HEK293 (cell line): ENCODE measurements around the gene NCK2.
"Not testable (repeated sequence)": the region's sequence is repeated elsewhere in the genome, so short reads cannot be mapped to it uniquely, and the experiment has no call there.

Experiments
- CTCF ChIA-PET: fragments of 350-600 bp; formaldehyde crosslinking; extraction: SDS; loops from one replicate; lab custom pipeline; 2021; ENCODE audit warnings: antibody characterized with exemption; lab: Yijun Ruan, JAX
- POLR2A ChIA-PET: fragments of 300-600 bp; formaldehyde crosslinking; extraction: SDS; loops from one replicate; lab custom pipeline; 2020; ENCODE audit warnings: antibody characterized with exemption, inconsistent platforms; lab: Yijun Ruan, JAX
- H3K27ac ChIP-seq: fragments of 200-500 bp; sonication (Bioruptor generic); 2 replicates; pipeline ENCODE4 v1.5.1; 2014; ENCODE audit warnings: low read depth, low read length, control low read depth, inconsistent platforms; ENCODE audit errors: extremely low read depth
- H3K36me3 ChIP-seq, 2 experiments: fragments of 200-500 bp in 1 of 2; sonication (Bioruptor generic) in 1 of 2; 1 replicate in 1 of 2; 2 replicates in 1 of 2; pipeline ENCODE4 v1.5.1; 2014 to 2017; ENCODE audit warnings: inconsistent platforms in 2 of 2, low read length in 2 of 2; ENCODE audit not compliant: control insufficient read depth in 2 of 2, insufficient read depth in 1 of 2
- H3K4me1 ChIP-seq: fragments of 200-500 bp; sonication (Bioruptor generic); 2 replicates; pipeline ENCODE4 v1.5.1; 2014; ENCODE audit warnings: mild to moderate bottlenecking, low read length, inconsistent platforms; ENCODE audit not compliant: control insufficient read depth, insufficient read depth
- H3K4me3 ChIP-seq: 2 replicates; pipeline ENCODE4 v1.5.1; 2011; ENCODE audit warnings: low read depth, mild to moderate bottlenecking, control low read depth, low read length, moderate library complexity
- H3K9me3 ChIP-seq: fragments of 200-500 bp; sonication (Bioruptor generic); 2 replicates; pipeline ENCODE4 v1.5.1; 2014; ENCODE audit warnings: low read depth, low read length, inconsistent platforms; ENCODE audit not compliant: control insufficient read depth, insufficient read depth
- HOXC10 ChIP-seq: sonication (generic); formaldehyde crosslinking; IDR thresholded peaks from 2 replicates; pipeline ENCODE4 v1.8.1; 2023; ENCODE audit warnings: mild to moderate bottlenecking, missing genetic modification reagents
- HOXD13 ChIP-seq: sonication (generic); formaldehyde crosslinking; IDR thresholded peaks from 2 replicates; pipeline ENCODE4 v1.8.0; 2022; ENCODE audit warnings: missing genetic modification reagents, borderline replicate concordance
- SALL2 ChIP-seq: fragments of 450-650 bp; formaldehyde crosslinking; IDR thresholded peaks from 2 replicates; pipeline ENCODE4 v1.5.0; 2017; ENCODE audit warnings: missing biosample characterization, mild to moderate bottlenecking, missing genetic modification characterization, borderline replicate concordance
- TCF7L2 ChIP-seq: IDR thresholded peaks from 2 replicates; pipeline ENCODE4 v1.6.1; 2011; ENCODE audit warnings: low read depth, mild to moderate bottlenecking, inconsistent platforms, low read length, moderate library complexity, borderline replicate concordance
- ZFP41 ChIP-seq: fragments of 450-650 bp; formaldehyde crosslinking; IDR thresholded peaks from 2 replicates; pipeline ENCODE4 v1.5.1; 2016; ENCODE audit warnings: missing biosample characterization, missing genetic modification characterization, borderline replicate concordance
- ZNF138 ChIP-seq: fragments of 450-650 bp; formaldehyde crosslinking; IDR thresholded peaks from 2 replicates; pipeline ENCODE4 v1.5.1; 2016; ENCODE audit warnings: missing biosample characterization, missing genetic modification characterization, borderline replicate concordance
- ZNF184 ChIP-seq: fragments of 450-650 bp; IDR thresholded peaks from 2 replicates; pipeline ENCODE4 v1.5.1; 2018; ENCODE audit warnings: missing biosample characterization, mild to moderate bottlenecking, missing genetic modification characterization
- ZNF19 ChIP-seq: fragments of 450-650 bp; formaldehyde crosslinking; IDR thresholded peaks from 2 replicates; pipeline ENCODE4; 2016; ENCODE audit warnings: missing biosample characterization, missing genetic modification characterization, low read depth
- ZNF2 ChIP-seq: fragments of 450-650 bp; formaldehyde crosslinking; IDR thresholded peaks from 2 replicates; pipeline ENCODE4 v1.5.1; 2016; ENCODE audit warnings: missing biosample characterization, missing genetic modification characterization
- ZNF292 ChIP-seq: fragments of 450-650 bp; formaldehyde crosslinking; IDR thresholded peaks from 2 replicates; pipeline ENCODE4 v1.5.1; 2016; ENCODE audit warnings: low read depth, missing biosample characterization, missing genetic modification characterization, borderline replicate concordance
- ZNF350 ChIP-seq: fragments of 450-650 bp; formaldehyde crosslinking; IDR thresholded peaks from 2 replicates; pipeline ENCODE4 v1.5.0; 2017; ENCODE audit warnings: missing biosample characterization, mild to moderate bottlenecking, missing genetic modification characterization
- ZNF394 ChIP-seq: fragments of 450-650 bp; formaldehyde crosslinking; IDR thresholded peaks from 2 replicates; pipeline ENCODE4 v1.5.1; 2016; ENCODE audit warnings: missing biosample characterization, missing genetic modification characterization, mild to moderate bottlenecking, moderate library complexity, borderline replicate concordance
- ZNF473 ChIP-seq: fragments of 450-650 bp; formaldehyde crosslinking; IDR thresholded peaks from 2 replicates; pipeline ENCODE4 v1.5.1; 2017; ENCODE audit warnings: missing biosample characterization, missing genetic modification characterization
- ZNF48 ChIP-seq: fragments of 450-650 bp; formaldehyde crosslinking; IDR thresholded peaks from 2 replicates; pipeline ENCODE4 v1.5.1; 2016; ENCODE audit warnings: missing biosample characterization, missing genetic modification characterization
- ZNF521 ChIP-seq: fragments of 450-650 bp; formaldehyde crosslinking; IDR thresholded peaks from 2 replicates; pipeline ENCODE4 v1.5.1; 2017; ENCODE audit warnings: missing biosample characterization, mild to moderate bottlenecking, missing genetic modification characterization
- ZNF530 ChIP-seq: fragments of 450-650 bp; formaldehyde crosslinking; IDR thresholded peaks from 2 replicates; pipeline ENCODE4 v1.5.1; 2016; ENCODE audit warnings: low read depth, missing biosample characterization, missing genetic modification characterization
- ZNF629 ChIP-seq: fragments of 450-650 bp; formaldehyde crosslinking; IDR thresholded peaks from 2 replicates; pipeline ENCODE4 v1.5.1; 2017; ENCODE audit warnings: missing biosample characterization, missing genetic modification characterization
- ZNF701 ChIP-seq: fragments of 450-650 bp; formaldehyde crosslinking; IDR thresholded peaks from 2 replicates; pipeline ENCODE4 v1.5.1; 2016; ENCODE audit warnings: missing biosample characterization, missing genetic modification characterization
- ZNF76 ChIP-seq: fragments of 450-650 bp; formaldehyde crosslinking; IDR thresholded peaks from 2 replicates; pipeline ENCODE4; 2016; ENCODE audit warnings: low read depth, missing biosample characterization, missing genetic modification characterization, borderline replicate concordance

The NCK2 gene

GRCh38 chr2:105768961-105769452 is 24.3 kb downstream of the NCK2 start:
- Histone ChIP-seq H3K27ac (no peak overlapping the region), H3K9me3 (no peaks in the 10 kb centered on the region), H3K36me3 (peaks cover 0 to 9% of the 10 kb centered on the region in 2 experiments; a peak in 1 of 3 replicates), H3K4me1 (no peaks in the 10 kb centered on the region), H3K4me3 (no peak overlapping the region)
- POLR2A ChIA-PET = interaction anchor here (0.7 kb wide), 1 partner anchor 533 kb away, joined by 5 read pairs; no protein-coding TSS in a partner anchor
- no peak for TF ChIP-seq ZNF629 (tag by site-specific recombination)
- TF ChIP-seq ZNF394 (tag by site-specific recombination) = no peak
- TF ChIP-seq TCF7L2 = no peak
- no peak for TF ChIP-seq ZFP41 (tag by site-specific recombination)
- no peak for TF ChIP-seq ZNF521 (tag by site-specific recombination)
- TF ChIP-seq ZNF292 (tag by site-specific recombination) = no peak
- CTCF ChIA-PET = interaction anchor here (1.0 kb wide), 1 partner anchor 9 kb away, joined by 4 read pairs; no protein-coding TSS in a partner anchor

DNA sequence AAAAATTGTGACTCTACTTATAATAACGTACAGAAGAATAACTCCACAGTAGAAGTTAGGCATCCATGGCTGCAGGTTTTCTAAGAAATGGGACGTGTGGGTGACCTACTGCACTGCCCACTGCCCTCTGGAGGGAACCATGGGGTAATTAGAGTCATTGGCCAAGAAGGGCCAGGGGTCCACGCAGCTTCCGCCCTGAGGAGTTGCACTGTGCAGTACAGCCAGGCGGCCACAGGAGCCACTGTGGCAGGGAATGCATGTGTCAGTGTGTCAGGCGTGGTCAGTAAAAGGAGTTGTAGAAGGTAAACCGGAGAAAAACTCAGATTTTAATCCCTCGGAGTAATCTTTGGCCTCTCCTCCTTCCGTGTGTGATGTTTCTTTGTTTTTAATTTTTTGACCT is 24.8 kb downstream of the NCK2 start:
- peaks cover 0 to 9% of the 10 kb centered on the region in 2 experiments; a peak in 1 of 3 replicates for H3K36me3 ChIP-seq
- CTCF ChIA-PET = interaction anchor here (1.0 kb wide), 1 partner anchor 9 kb away, joined by 4 read pairs; no protein-coding TSS in a partner anchor

GRCh38 chr2:105770149-105770548 is 25.4 kb downstream of the NCK2 start:
- no peak for TF ChIP-seq ZNF521 (tag by site-specific recombination)
- TF ChIP-seq ZNF48 (tag by site-specific recombination) = no peak
- Histone ChIP-seq H3K27ac (no peak overlapping the region), H3K4me3 (no peak overlapping the region), H3K36me3 (peaks cover 0 to 9% of the 10 kb centered on the region in 2 experiments; a peak in 1 of 3 replicates), H3K9me3 (no peaks in the 10 kb centered on the region), H3K4me1 (peaks cover 4% of the 10 kb centered on the region)
- CTCF ChIA-PET = no interaction called here
- POLR2A ChIA-PET = no interaction called here

More for the DNA sequence above, 24.8 kb downstream of the NCK2 start:
- TF ChIP-seq HOXC10 (CRISPR knock-in tag) (no peak), ZNF473 (tag by site-specific recombination) (no peak), ZNF19 (no peak), HOXD13 (CRISPR knock-in tag) (no peak), ZNF530 (tag by site-specific recombination) (no peak), ZNF701 (tag by site-specific recombination) (no peak), ZNF2 (tag by site-specific recombination) (no peak), ZNF184 (tag by site-specific recombination) (no peak), ZNF76 (tag by site-specific recombination) (no peak), ZNF350 (tag by site-specific recombination) (no peak), ZNF138 (tag by site-specific recombination) (no peak), SALL2 (tag by site-specific recombination) (no peak)
- no peak overlapping the region for H3K27ac ChIP-seq
- H3K4me3 ChIP-seq = no peak overlapping the region
- POLR2A ChIA-PET = interaction anchor here (0.7 kb wide), 1 partner anchor 533 kb away, joined by 5 read pairs; no protein-coding TSS in a partner anchor
- peaks cover 2% of the 10 kb centered on the region for H3K4me1 ChIP-seq
- H3K9me3 ChIP-seq = no peaks in the 10 kb centered on the region

DNA sequence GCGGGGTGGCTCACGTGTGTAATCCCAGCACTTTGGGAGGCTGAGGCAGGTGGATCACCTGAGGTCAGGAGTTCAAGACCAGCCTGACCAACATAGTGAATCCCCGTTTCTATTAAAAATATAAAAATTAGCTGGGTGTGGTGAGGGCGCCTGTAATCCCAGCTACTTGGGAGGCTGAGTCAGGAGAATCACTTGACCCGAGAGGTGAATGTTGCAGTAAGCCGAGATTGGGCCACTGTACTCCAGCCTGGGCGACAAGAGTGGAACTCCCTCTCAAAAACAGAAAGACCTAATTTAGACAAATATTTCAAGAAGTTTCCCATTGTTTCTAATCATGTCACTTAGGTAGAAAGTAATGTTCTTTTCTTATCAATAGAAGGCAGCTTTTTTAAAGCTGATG is 26.6 kb downstream of the NCK2 start:
- POLR2A ChIA-PET = not testable (repeated sequence)

More for the DNA sequence above, 26.6 kb downstream of the NCK2 start:
- H3K4me3 ChIP-seq, H3K4me1 ChIP-seq, CTCF ChIA-PET, H3K9me3 ChIP-seq, H3K27ac ChIP-seq, H3K36me3 ChIP-seq: not testable (repeated sequence)
